HG03064 (cell line): Measurements from ENCODE around the gene CNTNAP5.

Source experiments
- ATAC-seq: cut with Tn5 transposase; IDR thresholded peaks from one replicate; pipeline ENCODE4 v1.9.1; 2021; ENCODE audit warnings: low read depth; ENCODE audit not compliant: unreplicated experiment

The CNTNAP5 gene

GRCh38 chr2:124025171-124025580, at the start of gene CNTNAP5:
CNTNAP5 (plus strand) TSS chr2:124025287; CDS start chr2:124025651, 364 bp downstream.
- no peak for ATAC-seq

GRCh38 chr2:123976054-123976648, 48.9 kb upstream of the CNTNAP5 start:
- ATAC-seq: no peak

- ATAC-seq: no peak
Observed at GRCh38 chr2:123993728-123994323, 31.3 kb upstream of the CNTNAP5 start.

GRCh38 chr2:123999681-124000080, 25.4 kb upstream of the CNTNAP5 start:
- no peak for ATAC-seq

GRCh38 chr2:124001696-124002430, 23.2 kb upstream of the CNTNAP5 start:
- ATAC-seq: no peak

- ATAC-seq: no peak
Observed at GRCh38 chr2:124018890-124019289, 6.2 kb upstream of the CNTNAP5 start.

- ATAC-seq: no peak
Observed at GRCh38 chr2:124024561-124025170, 421 bp upstream of the CNTNAP5 start.

GRCh38 chr2:124025891-124026434, 876 bp downstream of the CNTNAP5 start:
- ATAC-seq: no peak

GRCh38 chr2:124026503-124026902, 1.4 kb downstream of the CNTNAP5 start:
- ATAC-seq: no peak

GRCh38 chr2:124027182-124027581, 2.1 kb downstream of the CNTNAP5 start:
- ATAC-seq: no peak

GRCh38 chr2:124032799-124033198, 7.7 kb downstream of the CNTNAP5 start:
- no peak for ATAC-seq

GRCh38 chr2:124034265-124034664, 9.2 kb downstream of the CNTNAP5 start:
- ATAC-seq: no peak

- ATAC-seq: no peak
Observed at GRCh38 chr2:124035001-124035400, 9.9 kb downstream of the CNTNAP5 start.

GRCh38 chr2:124039032-124039431, 13.9 kb downstream of the CNTNAP5 start:
- ATAC-seq: no peak

GRCh38 chr2:124039762-124040291, 14.7 kb downstream of the CNTNAP5 start:
- no peak for ATAC-seq

GRCh38 chr2:124045894-124046293, 20.8 kb downstream of the CNTNAP5 start:
- ATAC-seq: no peak

GRCh38 chr2:124046332-124046731, 21.2 kb downstream of the CNTNAP5 start:
- no peak for ATAC-seq

GRCh38 chr2:124048102-124048501, 23.0 kb downstream of the CNTNAP5 start:
- no peak for ATAC-seq

GRCh38 chr2:124048664-124049063, 23.6 kb downstream of the CNTNAP5 start:
- ATAC-seq: no peak

- ATAC-seq: no peak
Observed at GRCh38 chr2:124049136-124049535, 24.0 kb downstream of the CNTNAP5 start.
